Prostate gland (tissue), 2 donors: ENCODE measurements around the gene KMO. TPM values are rescaled to one million over a fixed set of nuclear protein-coding genes. Genes with fewer than 3 reads are reported as not detected.

ENCODE experiments used
- DNase-seq: peaks from one replicate; pipeline ENCODE4 v3.0.0-alpha.2; 2019; ENCODE audit warnings: low spot score
- H3K27ac ChIP-seq, 2 donors: fragments of 200-600 bp; sonication (generic); 2 replicates each; pipeline ENCODE4 v1.5.1; 2017 to 2019
- H3K27me3 ChIP-seq: fragments of 200-600 bp; sonication (generic); replicated peaks from 2 replicates; pipeline ENCODE4 v1.5.1; 2019; ENCODE audit not compliant: insufficient read depth
- H3K36me3 ChIP-seq, 2 donors: fragments of 200-600 bp; sonication (generic); 1 replicate in 1 of 2; 2 replicates in 1 of 2; pipeline versions ENCODE4 v1.5.1 to v1.8.1; 2017 to 2019
- H3K4me1 ChIP-seq: fragments of 200-600 bp; sonication (generic); replicated peaks from 2 replicates; pipeline ENCODE4 v1.5.1; 2019
- H3K4me3 ChIP-seq, 2 donors: fragments of 200-600 bp; sonication (generic); 2 replicates each; pipeline ENCODE4 v1.5.1; 2017 to 2019
- H3K9me3 ChIP-seq: fragments of 200-600 bp; sonication (generic); 2 replicates; pipeline ENCODE4 v1.5.1; 2017
- CTCF ChIP-seq, 4 experiments: fragments of 200-600 bp in 2 of 4; fragments of 450-650 bp in 2 of 4; sonication (generic) in 2 of 4; IDR thresholded peaks; 1 replicate in 3 of 4; 2 replicates in 1 of 4; pipeline ENCODE4 v1.5.1; 2016 to 2019; ENCODE audit warnings: antibody characterized with exemption in 4 of 4, mild to moderate bottlenecking in 2 of 4, moderate library complexity in 2 of 4
- POLR2A ChIP-seq: fragments of 450-650 bp; IDR thresholded peaks from one replicate; pipeline ENCODE4 v1.6.1; 2016; ENCODE audit warnings: antibody characterized with exemption, mild to moderate bottlenecking
- POLR2AphosphoS5 ChIP-seq: sonication (generic); formaldehyde crosslinking; IDR thresholded peaks from one replicate; pipeline ENCODE4 v1.6.1; 2017; ENCODE audit warnings: antibody characterized with exemption
- WGBS: methylation state at CpG from one replicate; pipeline ENCODE4 v1.1.5; 2018; 5-methylcytosine and 5-hydroxymethylcytosine counted together
- intact Hi-C: fragments of 100-400 bp; cut with DNase I; formaldehyde crosslinking; loops from one replicate; pipeline ENCODE4 v1.14.2; 2022
- total RNA-seq, 2 donors: library from RNA; depleted of rRNA; stranded (reverse); fragments of >200 nt; gene quantifications; one replicate each; pipeline ENCODE4 v1.1.0, GENCODE V29; 2016

KMO gene
- total RNA-seq, 2 donors from 2014 or later, result 0.17 to 0.73 TPM

GRCh38 chr1:241533326-241534115 is 1.3 kb downstream of the KMO start:
- 69% methylated on average over 5 of the region's 5 CpGs for WGBS
- H3K4me1 ChIP-seq, result no peaks in the 10 kb centered on the region

GRCh38 chr1:241536304-241536703 is 4.1 kb downstream of the KMO start:
- no peaks in the 10 kb centered on the region for H3K9me3 ChIP-seq
- no peak overlapping the region for H3K4me3 ChIP-seq
- no peak for DNase-seq
- no peaks in the 10 kb centered on the region for H3K4me1 ChIP-seq
- intact Hi-C loops, result no loop called here
- H3K36me3 ChIP-seq, result no peaks in the 10 kb centered on the region
- WGBS, result 82% methylated on average over 1 of the region's 1 CpG
- no peak overlapping the region for H3K27ac ChIP-seq
- no peaks in the 10 kb centered on the region for H3K27me3 ChIP-seq
- TF ChIP-seq POLR2AphosphoS5 (no peak), CTCF (IDR thresholded peaks at IDR 0.05) (no peak), POLR2A (no peak)

More at GRCh38 chr1:241533326-241534115, 1.3 kb downstream of the KMO start:
- H3K27ac ChIP-seq, result no peak overlapping the region
- DNase-seq, result no peak
- H3K4me3 ChIP-seq, result no peak overlapping the region
- H3K36me3 ChIP-seq, result no peaks in the 10 kb centered on the region
- intact Hi-C loops, result no loop called here
- no peaks in the 10 kb centered on the region for H3K27me3 ChIP-seq
- H3K9me3 ChIP-seq, result no peaks in the 10 kb centered on the region
- TF ChIP-seq CTCF (IDR thresholded peaks at IDR 0.05) (no peak), POLR2AphosphoS5 (no peak), POLR2A (no peak)

GRCh38 chr1:241536969-241537368 is 4.8 kb downstream of the KMO start:
- Histone ChIP-seq H3K27ac (no peak overlapping the region), H3K4me3 (no peak overlapping the region), H3K4me1 (no peaks in the 10 kb centered on the region), H3K36me3 (no peaks in the 10 kb centered on the region), H3K9me3 (no peaks in the 10 kb centered on the region), H3K27me3 (no peaks in the 10 kb centered on the region)
- TF ChIP-seq POLR2AphosphoS5 (no peak), CTCF (IDR thresholded peaks at IDR 0.05) (no peak), POLR2A (no peak)
- 85% methylated on average over 2 of the region's 2 CpGs for WGBS
- intact Hi-C loops, result no loop called here
- DNase-seq, result no peak

GRCh38 chr1:241542199-241542907 is 10.2 kb downstream of the KMO start:
- DNase-seq, result no peak
- Histone ChIP-seq H3K27ac (peak overlapping the region; percentile 17 to 26), H3K36me3 (no peaks in the 10 kb centered on the region), H3K9me3 (no peaks in the 10 kb centered on the region), H3K4me1 (no peaks in the 10 kb centered on the region), H3K4me3 (no peak overlapping the region), H3K27me3 (no peaks in the 10 kb centered on the region)
- intact Hi-C loops, result no loop called here
- WGBS, result 50% methylated on average over 7 of the region's 7 CpGs
- peak; percentile 24 for TF ChIP-seq POLR2AphosphoS5
- TF ChIP-seq POLR2A, result no peak

DNA sequence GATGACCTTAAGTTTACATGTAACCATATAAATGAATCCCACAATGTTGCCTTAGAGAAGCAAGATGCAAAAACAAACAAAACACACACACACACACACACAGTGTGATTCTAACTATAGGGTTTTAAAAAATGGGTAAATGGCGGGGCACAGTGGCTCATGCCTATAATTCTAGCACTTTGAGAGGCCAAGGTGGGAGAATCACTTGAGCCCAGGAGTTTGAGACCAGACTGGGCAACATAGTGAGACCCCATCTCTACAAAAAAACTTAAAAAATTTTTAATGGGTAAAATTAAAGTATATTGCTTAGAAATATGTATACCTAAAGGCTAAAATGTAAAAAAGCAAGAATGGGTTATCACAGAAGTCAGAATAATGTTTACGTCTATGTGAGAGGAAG is 15.8 kb downstream of the KMO start:
- Histone ChIP-seq H3K36me3 (no peaks in the 10 kb centered on the region), H3K4me1 (no peaks in the 10 kb centered on the region), H3K4me3 (no peak overlapping the region), H3K9me3 (no peaks in the 10 kb centered on the region), H3K27me3 (no peaks in the 10 kb centered on the region), H3K27ac (no peak overlapping the region)
- DNase-seq, result no peak
- WGBS, result 85% methylated on average over 2 of the region's 2 CpGs
- intact Hi-C loops, result no loop called here
- TF ChIP-seq CTCF (IDR thresholded peaks at IDR 0.05) (no peak), POLR2AphosphoS5 (no peak), POLR2A (no peak)
